Neural cell (in vitro differentiated cells): ENCODE results near the gene COMMD9. TPM values are rescaled to one million over a fixed set of nuclear protein-coding genes. Genes with fewer than 3 reads are reported as not detected.

Experiments
- H2AFZ ChIP-seq: fragments of 200-600, 300-800 bp; sonication (generic), shearing (Covaris generic); 2 replicates; pipeline ENCODE4 v1.6.0; 2014; ENCODE audit warnings: low read depth, mild to moderate bottlenecking, antibody characterized with exemption, low read length, moderate library complexity
- H3F3A ChIP-seq: fragments of 200-600 bp; shearing (Covaris generic); 2 replicates; pipeline ENCODE4 v1.6.1; 2016; ENCODE audit warnings: mild to moderate bottlenecking, moderate library complexity, mixed read lengths, antibody characterized with exemption, low read length; ENCODE audit not compliant: insufficient read depth, poor library complexity, severe bottlenecking
- H3K27ac ChIP-seq: fragments of 200-600, 300-800 bp; sonication (generic), shearing (Covaris generic); 2 replicates; pipeline ENCODE4 v1.5.1; 2014; ENCODE audit warnings: mild to moderate bottlenecking, low read length, moderate library complexity
- H3K27me3 ChIP-seq: fragments of 300-800, 200-600 bp; sonication (generic), shearing (Covaris generic); 2 replicates; pipeline ENCODE4 v1.6.0; 2014; ENCODE audit warnings: mild to moderate bottlenecking, low read depth, low read length, moderate library complexity; ENCODE audit not compliant: insufficient read depth
- H3K36me3 ChIP-seq: fragments of 300-800, 200-600 bp; sonication (generic), shearing (Covaris generic); 2 replicates; pipeline ENCODE4 v1.5.1; 2014; ENCODE audit warnings: mild to moderate bottlenecking, antibody characterized with exemption, low read length, moderate library complexity; ENCODE audit not compliant: insufficient read depth
- H3K4me2 ChIP-seq: fragments of 300-800, 200-600 bp; sonication (generic), shearing (Covaris generic); 2 replicates; pipeline ENCODE4 v1.6.0; 2014; ENCODE audit warnings: mild to moderate bottlenecking, low read length
- H3K4me3 ChIP-seq: fragments of 300-800, 200-600 bp; sonication (generic), shearing (Covaris generic); 2 replicates; pipeline ENCODE4 v1.5.1; 2014; ENCODE audit warnings: mild to moderate bottlenecking, low read length, moderate library complexity
- H3K79me2 ChIP-seq: fragments of 200-600 bp; shearing (Covaris generic); replicated peaks from 2 replicates; pipeline ENCODE4 v1.6.0; 2014; ENCODE audit warnings: mild to moderate bottlenecking, low read length, moderate library complexity; ENCODE audit not compliant: insufficient read depth
- H3K9ac ChIP-seq: fragments of 300-800, 200-600 bp; sonication (generic), shearing (Covaris generic); 2 replicates; pipeline ENCODE4 v1.6.1; 2016; ENCODE audit warnings: mild to moderate bottlenecking, low read length, mixed read lengths
- H3K9me2 ChIP-seq: fragments of 200-600 bp; shearing (Covaris generic); 2 replicates; pipeline ENCODE4 v1.6.1; 2016; ENCODE audit warnings: mild to moderate bottlenecking, low read length, mixed read lengths; ENCODE audit not compliant: insufficient read depth
- H3K9me3 ChIP-seq: fragments of 200-600, 300-800 bp; sonication (generic), shearing (Covaris generic); 2 replicates; pipeline ENCODE4 v1.6.1; 2016; ENCODE audit warnings: mild to moderate bottlenecking, mixed run types, low read length, moderate library complexity, mixed read lengths
- H4K20me1 ChIP-seq: fragments of 200-600 bp; shearing (Covaris generic); 2 replicates; pipeline ENCODE4 v1.6.1; 2016; ENCODE audit warnings: mild to moderate bottlenecking, mixed run types; ENCODE audit not compliant: insufficient read depth
- EP300 ChIP-seq: fragments of 450-650 bp; conservative IDR thresholded peaks from 2 replicates; pipeline ENCODE4 v1.6.1; 2014; ENCODE audit warnings: antibody characterized with exemption, mild to moderate bottlenecking, moderate library complexity; ENCODE audit not compliant: poor library complexity, severe bottlenecking
- EZH2 ChIP-seq: fragments of 200-600, 300-800 bp; shearing (Covaris generic), sonication (generic); IDR thresholded peaks from 2 replicates; pipeline ENCODE4 v1.6.1; 2014; ENCODE audit warnings: antibody characterized with exemption, low read length, borderline replicate concordance, mild to moderate bottlenecking; ENCODE audit not compliant: insufficient read depth, poor library complexity, severe bottlenecking
- MXI1 ChIP-seq: fragments of 450-650 bp; conservative IDR thresholded peaks from 2 replicates; pipeline ENCODE4 v1.6.1; 2014; ENCODE audit warnings: antibody characterized with exemption, mild to moderate bottlenecking; ENCODE audit not compliant: poor library complexity, severe bottlenecking
- POLR2AphosphoS5 ChIP-seq: IDR thresholded peaks from 2 replicates; pipeline ENCODE4 v1.6.1; 2012
- RAD21 ChIP-seq: fragments of 450-650 bp; conservative IDR thresholded peaks from 2 replicates; pipeline ENCODE4 v1.6.1; 2014; ENCODE audit warnings: antibody characterized with exemption, mild to moderate bottlenecking, moderate library complexity
- SMC3 ChIP-seq: fragments of 450-650 bp; conservative IDR thresholded peaks from 2 replicates; pipeline ENCODE4 v1.6.1; 2014; ENCODE audit warnings: antibody characterized with exemption, mild to moderate bottlenecking, moderate library complexity; ENCODE audit not compliant: poor library complexity
- TAF1 ChIP-seq: IDR thresholded peaks from 2 replicates; pipeline ENCODE4 v1.6.1; 2012; ENCODE audit warnings: low read depth
- polyA plus RNA-seq: library from polyadenylated mRNA; depleted of rRNA; stranded (reverse); fragments of >200 nt; gene quantifications from 2 replicates; pipeline ENCODE4 v1.2.3, GENCODE V29; 2014
- TF ChIP-seq, protein P1 (sequence below): fragments of 450-650 bp; IDR thresholded peaks from 2 replicates; pipeline ENCODE4 v1.5.1; 2014; ENCODE audit warnings: antibody characterized with exemption, mild to moderate bottlenecking, moderate library complexity; ENCODE audit not compliant: poor library complexity, severe bottlenecking
- TF ChIP-seq, protein P2 (sequence below): IDR thresholded peaks from 2 replicates; pipeline ENCODE4 v1.6.1; 2012; ENCODE audit warnings: borderline replicate concordance

The COMMD9 gene
- polyA plus RNA-seq, 1 donor from 2014 or later: 119 TPM

DNA sequence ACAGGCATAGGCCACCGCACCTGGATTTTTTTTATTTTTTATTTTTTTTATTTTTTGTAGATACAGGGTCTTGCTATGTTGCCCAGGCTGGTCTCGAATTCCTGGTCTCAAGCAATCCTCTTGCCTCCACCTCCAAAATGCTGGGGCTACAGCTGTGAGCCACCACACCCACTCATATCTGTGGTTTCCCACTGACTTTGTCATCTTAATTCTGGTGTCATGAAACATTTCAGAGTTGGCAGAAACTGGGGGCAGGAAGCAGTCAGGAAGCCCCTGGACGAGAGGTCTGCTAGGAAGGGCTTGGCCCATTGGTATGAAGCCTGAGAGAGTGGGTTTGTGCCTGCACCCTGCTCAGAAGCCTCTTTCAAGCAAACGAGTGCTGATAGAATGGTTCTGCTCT is 49.1 kb downstream of the COMMD9 start:
- H3K9me3 ChIP-seq: peaks cover 4% of the 10 kb centered on the region
- no peak overlapping the region for H3K27ac ChIP-seq
- H3K4me3 ChIP-seq: no peak overlapping the region
- H3K27me3 ChIP-seq: no peaks in the 10 kb centered on the region
- TF ChIP-seq EZH2 (no peak), EP300 (no peak), RAD21 (no peak), POLR2AphosphoS5 (no peak), SMC3 (no peak), MXI1 (no peak), TAF1 (no peak)
- TF ChIP-seq, protein P1, sequence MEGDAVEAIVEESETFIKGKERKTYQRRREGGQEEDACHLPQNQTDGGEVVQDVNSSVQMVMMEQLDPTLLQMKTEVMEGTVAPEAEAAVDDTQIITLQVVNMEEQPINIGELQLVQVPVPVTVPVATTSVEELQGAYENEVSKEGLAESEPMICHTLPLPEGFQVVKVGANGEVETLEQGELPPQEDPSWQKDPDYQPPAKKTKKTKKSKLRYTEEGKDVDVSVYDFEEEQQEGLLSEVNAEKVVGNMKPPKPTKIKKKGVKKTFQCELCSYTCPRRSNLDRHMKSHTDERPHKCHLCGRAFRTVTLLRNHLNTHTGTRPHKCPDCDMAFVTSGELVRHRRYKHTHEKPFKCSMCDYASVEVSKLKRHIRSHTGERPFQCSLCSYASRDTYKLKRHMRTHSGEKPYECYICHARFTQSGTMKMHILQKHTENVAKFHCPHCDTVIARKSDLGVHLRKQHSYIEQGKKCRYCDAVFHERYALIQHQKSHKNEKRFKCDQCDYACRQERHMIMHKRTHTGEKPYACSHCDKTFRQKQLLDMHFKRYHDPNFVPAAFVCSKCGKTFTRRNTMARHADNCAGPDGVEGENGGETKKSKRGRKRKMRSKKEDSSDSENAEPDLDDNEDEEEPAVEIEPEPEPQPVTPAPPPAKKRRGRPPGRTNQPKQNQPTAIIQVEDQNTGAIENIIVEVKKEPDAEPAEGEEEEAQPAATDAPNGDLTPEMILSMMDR: no peak
- TF ChIP-seq, protein P2, sequence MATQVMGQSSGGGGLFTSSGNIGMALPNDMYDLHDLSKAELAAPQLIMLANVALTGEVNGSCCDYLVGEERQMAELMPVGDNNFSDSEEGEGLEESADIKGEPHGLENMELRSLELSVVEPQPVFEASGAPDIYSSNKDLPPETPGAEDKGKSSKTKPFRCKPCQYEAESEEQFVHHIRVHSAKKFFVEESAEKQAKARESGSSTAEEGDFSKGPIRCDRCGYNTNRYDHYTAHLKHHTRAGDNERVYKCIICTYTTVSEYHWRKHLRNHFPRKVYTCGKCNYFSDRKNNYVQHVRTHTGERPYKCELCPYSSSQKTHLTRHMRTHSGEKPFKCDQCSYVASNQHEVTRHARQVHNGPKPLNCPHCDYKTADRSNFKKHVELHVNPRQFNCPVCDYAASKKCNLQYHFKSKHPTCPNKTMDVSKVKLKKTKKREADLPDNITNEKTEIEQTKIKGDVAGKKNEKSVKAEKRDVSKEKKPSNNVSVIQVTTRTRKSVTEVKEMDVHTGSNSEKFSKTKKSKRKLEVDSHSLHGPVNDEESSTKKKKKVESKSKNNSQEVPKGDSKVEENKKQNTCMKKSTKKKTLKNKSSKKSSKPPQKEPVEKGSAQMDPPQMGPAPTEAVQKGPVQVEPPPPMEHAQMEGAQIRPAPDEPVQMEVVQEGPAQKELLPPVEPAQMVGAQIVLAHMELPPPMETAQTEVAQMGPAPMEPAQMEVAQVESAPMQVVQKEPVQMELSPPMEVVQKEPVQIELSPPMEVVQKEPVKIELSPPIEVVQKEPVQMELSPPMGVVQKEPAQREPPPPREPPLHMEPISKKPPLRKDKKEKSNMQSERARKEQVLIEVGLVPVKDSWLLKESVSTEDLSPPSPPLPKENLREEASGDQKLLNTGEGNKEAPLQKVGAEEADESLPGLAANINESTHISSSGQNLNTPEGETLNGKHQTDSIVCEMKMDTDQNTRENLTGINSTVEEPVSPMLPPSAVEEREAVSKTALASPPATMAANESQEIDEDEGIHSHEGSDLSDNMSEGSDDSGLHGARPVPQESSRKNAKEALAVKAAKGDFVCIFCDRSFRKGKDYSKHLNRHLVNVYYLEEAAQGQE: no peak
- no peaks in the 10 kb centered on the region for H3K36me3 ChIP-seq
- no peak overlapping the region for H3K4me2 ChIP-seq
- no peaks in the 10 kb centered on the region for H3F3A ChIP-seq
- H2AFZ ChIP-seq: no peak overlapping the region
- H4K20me1 ChIP-seq: no peaks in the 10 kb centered on the region
- H3K9ac ChIP-seq: no peak overlapping the region
- no peaks in the 10 kb centered on the region for H3K79me2 ChIP-seq
- no peaks in the 10 kb centered on the region for H3K9me2 ChIP-seq

- Histone ChIP-seq H3K4me2 (no peak overlapping the region), H3K4me3 (no peak overlapping the region), H3K9me3 (peaks cover 4% of the 10 kb centered on the region), H3K27ac (no peak overlapping the region), H2AFZ (no peak overlapping the region), H3K9ac (no peak overlapping the region), H3K36me3 (no peaks in the 10 kb centered on the region), H4K20me1 (no peaks in the 10 kb centered on the region), H3F3A (no peaks in the 10 kb centered on the region), H3K9me2 (no peaks in the 10 kb centered on the region), H3K27me3 (no peaks in the 10 kb centered on the region), H3K79me2 (no peaks in the 10 kb centered on the region)
- TF ChIP-seq, protein P2: no peak
- no peak for TF ChIP-seq POLR2AphosphoS5
- TF ChIP-seq, protein P1: no peak
- TF ChIP-seq TAF1: no peak
- TF ChIP-seq SMC3: no peak
- no peak for TF ChIP-seq EZH2
- no peak for TF ChIP-seq RAD21
- TF ChIP-seq MXI1: no peak
- TF ChIP-seq EP300: no peak
Measured at GRCh38 chr11:36239636-36240035, 49.6 kb downstream of the COMMD9 start.
